Astrocyte (in vitro differentiated cells and primary cell): ENCODE data around the gene CA10. TPM values are rescaled to one million over a fixed set of nuclear protein-coding genes. Genes with fewer than 3 reads are reported as not detected.

ENCODE experiments used
- DNase-seq: peaks from one replicate; pipeline ENCODE4 v3.0.0-alpha.2; 2010; ENCODE audit warnings: low read depth
- FAIRE-seq: peaks from 2 replicates; lab custom pipeline; 2011; peaks lifted over from hg19 to GRCh38; lab: Jason Lieb, UNC
- H2AFZ ChIP-seq: 2 replicates; pipeline ENCODE4 v1.6.0; 2012; ENCODE audit warnings: low read depth, low read length, inconsistent platforms
- H3K27ac ChIP-seq: 2 replicates; pipeline ENCODE4 v1.5.1; 2011; ENCODE audit warnings: low read depth, low read length, inconsistent platforms
- H3K27me3 ChIP-seq: 2 replicates; pipeline ENCODE4 v1.6.0; 2011; ENCODE audit warnings: low read length, inconsistent platforms; ENCODE audit not compliant: insufficient read depth
- H3K36me3 ChIP-seq: 2 replicates; pipeline ENCODE4 v1.5.1; 2011; ENCODE audit warnings: low read length, inconsistent platforms; ENCODE audit not compliant: insufficient read depth
- H3K4me1 ChIP-seq: 2 replicates; pipeline ENCODE4 v1.5.1; 2011; ENCODE audit warnings: low read length, inconsistent platforms; ENCODE audit not compliant: insufficient read depth
- H3K4me2 ChIP-seq: 2 replicates; pipeline ENCODE4 v1.6.0; 2012; ENCODE audit warnings: low read length, inconsistent platforms
- H3K4me3 ChIP-seq: 2 replicates; pipeline ENCODE4 v1.5.1; 2011; ENCODE audit warnings: low read depth, mild to moderate bottlenecking, low read length, inconsistent platforms; ENCODE audit not compliant: insufficient read depth
- H3K79me2 ChIP-seq: 2 replicates; pipeline ENCODE4 v1.6.0; 2012; ENCODE audit warnings: mild to moderate bottlenecking, low read length, inconsistent platforms; ENCODE audit not compliant: insufficient read depth
- H3K9ac ChIP-seq: 2 replicates; pipeline ENCODE4 v1.6.0; 2012; ENCODE audit warnings: mild to moderate bottlenecking, low read length, inconsistent platforms
- H3K9me3 ChIP-seq: 2 replicates; pipeline ENCODE4 v1.5.1; 2012; ENCODE audit warnings: low read depth, mild to moderate bottlenecking, low read length, inconsistent platforms; ENCODE audit not compliant: insufficient read depth
- H4K20me1 ChIP-seq: 2 replicates; pipeline ENCODE4 v1.6.0; 2012; ENCODE audit warnings: low read length, inconsistent platforms; ENCODE audit not compliant: insufficient read depth
- H3K27ac Mint-ChIP-seq: one replicate; pipeline ENCODE4 v1.8.0; 2021; ENCODE audit warnings: mild to moderate bottlenecking, mixed read lengths; ENCODE audit not compliant: unreplicated experiment
- H3K27me3 Mint-ChIP-seq: one replicate; pipeline ENCODE4 v1.8.0; 2021; ENCODE audit warnings: low read depth, mixed read lengths; ENCODE audit not compliant: unreplicated experiment
- H3K36me3 Mint-ChIP-seq: one replicate; pipeline ENCODE4 v1.8.0; 2021; ENCODE audit warnings: low read depth, mixed read lengths; ENCODE audit not compliant: unreplicated experiment
- H3K4me1 Mint-ChIP-seq: one replicate; pipeline ENCODE4 v1.8.0; 2021; ENCODE audit warnings: low read depth, mixed read lengths; ENCODE audit not compliant: unreplicated experiment
- H3K4me3 Mint-ChIP-seq: one replicate; pipeline ENCODE4 v1.8.0; 2021; ENCODE audit warnings: mild to moderate bottlenecking, moderate library complexity, mixed read lengths; ENCODE audit not compliant: unreplicated experiment
- H3K9me3 Mint-ChIP-seq: one replicate; pipeline ENCODE4 v1.8.0; 2021; ENCODE audit warnings: mild to moderate bottlenecking, mixed read lengths; ENCODE audit not compliant: unreplicated experiment
- CTCF ChIP-seq: IDR thresholded peaks from 2 replicates; pipeline ENCODE4 v1.5.1; 2011; ENCODE audit warnings: low read depth, mild to moderate bottlenecking, inconsistent platforms, low read length, moderate library complexity; ENCODE audit not compliant: insufficient read depth
- EZH2 ChIP-seq: IDR thresholded peaks from 2 replicates; pipeline ENCODE4 v1.6.1; 2012; ENCODE audit warnings: mild to moderate bottlenecking, low read length, inconsistent platforms; ENCODE audit not compliant: insufficient read depth
- total RNA-seq: library from RNA; stranded (reverse); gene quantifications from 2 replicates; pipeline ENCODE4 v1.2.1, GENCODE V29; 2021

The CA10 gene
- total RNA-seq, 1 donor from 2014 or later = 0.43 TPM

- Histone ChIP-seq H4K20me1 (no peaks in the 10 kb centered on the region), H2AFZ (no peak overlapping the region), H3K9ac (no peak overlapping the region), H3K4me1 (no peaks in the 10 kb centered on the region), H3K27me3 (no peaks in the 10 kb centered on the region), H3K36me3 (no peaks in the 10 kb centered on the region), H3K79me2 (no peaks in the 10 kb centered on the region), H3K4me2 (no peak overlapping the region), H3K9me3 (no peaks in the 10 kb centered on the region), H3K27ac (no peak overlapping the region), H3K4me3 (no peak overlapping the region)
- TF ChIP-seq EZH2 (no peak), CTCF (no peak)
- H3K4me3 Mint-ChIP-seq = no peak overlapping the region
- H3K9me3 Mint-ChIP-seq = peaks cover 3% of the 10 kb centered on the region
- H3K4me1 Mint-ChIP-seq = no peaks in the 10 kb centered on the region
- DNase-seq (no peak), FAIRE-seq (no peak)
- H3K27me3 Mint-ChIP-seq = no peaks in the 10 kb centered on the region
- no peaks in the 10 kb centered on the region for H3K36me3 Mint-ChIP-seq
- no peak overlapping the region for H3K27ac Mint-ChIP-seq
Measured at GRCh38 chr17:51580869-51581268, 577.6 kb downstream of the CA10 start.
